PC-9 (cell line): Measurements from ENCODE around the gene FNDC3B.

Experiments
- EZH2 ChIP-seq: fragments of 200-600 bp; sonication (generic); IDR thresholded peaks from 2 replicates; pipeline ENCODE4 v1.8.0; 2017; ENCODE audit warnings: antibody characterized with exemption, low read depth
- TF ChIP-seq, protein P1 (sequence below): fragments of 200-600 bp; sonication (generic); conservative IDR thresholded peaks from 2 replicates; pipeline ENCODE4 v1.6.1; 2017; ENCODE audit warnings: mixed run types, antibody characterized with exemption, mild to moderate bottlenecking, moderate library complexity

DNA sequence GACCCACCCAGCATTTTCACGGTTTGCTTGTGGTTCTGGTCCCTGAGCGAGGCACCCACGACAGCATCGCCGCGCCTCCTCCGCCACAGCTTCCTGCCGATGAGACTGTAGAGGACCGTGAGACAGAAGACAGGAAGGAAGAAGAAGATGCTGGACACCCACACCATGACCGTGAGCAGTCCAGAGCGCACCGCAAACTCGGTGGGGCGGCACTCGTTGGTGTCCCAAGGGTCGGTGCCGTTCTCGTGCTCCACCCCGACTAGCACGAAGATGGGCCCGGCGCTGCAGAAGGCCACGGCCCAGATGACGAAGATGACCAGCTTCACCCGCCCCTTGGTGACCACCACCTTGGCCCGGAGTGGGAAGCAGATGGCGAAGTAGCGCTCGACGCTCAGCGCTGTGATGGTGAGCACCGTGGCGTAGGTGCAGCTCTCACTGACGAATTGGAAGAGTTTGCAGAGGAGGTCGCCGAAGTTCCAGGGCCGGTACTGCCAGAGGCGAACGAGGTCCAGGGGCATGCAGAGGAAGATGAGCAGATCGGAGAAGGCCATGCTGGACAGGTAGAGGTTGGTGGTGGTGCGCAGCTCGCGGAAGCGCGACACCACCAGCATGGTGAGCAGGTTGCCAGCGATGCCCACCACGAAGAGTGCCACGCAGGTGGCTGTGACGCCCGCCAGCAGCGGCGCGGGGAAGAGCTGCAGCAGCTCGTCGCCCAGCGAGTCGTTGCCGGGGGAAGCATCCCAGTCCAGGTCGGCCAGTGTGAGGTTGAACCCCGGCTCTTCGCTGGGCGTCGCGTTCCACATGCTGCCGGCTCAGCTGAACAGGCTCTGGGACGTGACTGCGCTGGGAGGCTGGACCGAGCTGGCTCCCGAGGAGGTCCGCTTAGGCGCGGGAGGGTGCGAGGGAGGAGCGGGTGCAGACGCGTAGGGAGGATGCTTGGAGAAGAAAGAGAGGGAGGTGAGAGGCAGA, 408.5 kb downstream of the FNDC3B start, which contains the start of gene GHSR:
- TF ChIP-seq, protein P1, sequence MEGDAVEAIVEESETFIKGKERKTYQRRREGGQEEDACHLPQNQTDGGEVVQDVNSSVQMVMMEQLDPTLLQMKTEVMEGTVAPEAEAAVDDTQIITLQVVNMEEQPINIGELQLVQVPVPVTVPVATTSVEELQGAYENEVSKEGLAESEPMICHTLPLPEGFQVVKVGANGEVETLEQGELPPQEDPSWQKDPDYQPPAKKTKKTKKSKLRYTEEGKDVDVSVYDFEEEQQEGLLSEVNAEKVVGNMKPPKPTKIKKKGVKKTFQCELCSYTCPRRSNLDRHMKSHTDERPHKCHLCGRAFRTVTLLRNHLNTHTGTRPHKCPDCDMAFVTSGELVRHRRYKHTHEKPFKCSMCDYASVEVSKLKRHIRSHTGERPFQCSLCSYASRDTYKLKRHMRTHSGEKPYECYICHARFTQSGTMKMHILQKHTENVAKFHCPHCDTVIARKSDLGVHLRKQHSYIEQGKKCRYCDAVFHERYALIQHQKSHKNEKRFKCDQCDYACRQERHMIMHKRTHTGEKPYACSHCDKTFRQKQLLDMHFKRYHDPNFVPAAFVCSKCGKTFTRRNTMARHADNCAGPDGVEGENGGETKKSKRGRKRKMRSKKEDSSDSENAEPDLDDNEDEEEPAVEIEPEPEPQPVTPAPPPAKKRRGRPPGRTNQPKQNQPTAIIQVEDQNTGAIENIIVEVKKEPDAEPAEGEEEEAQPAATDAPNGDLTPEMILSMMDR: no peak
- TF ChIP-seq EZH2: no peak
